ENCODE data around the gene EIF3L. TPM values are rescaled to one million over a fixed set of nuclear protein-coding genes. Genes with fewer than 3 reads are reported as not detected.

EIF3L gene
- total RNA-seq, 2 donors from 2014 or later: 193 to 284 TPM

DNA sequence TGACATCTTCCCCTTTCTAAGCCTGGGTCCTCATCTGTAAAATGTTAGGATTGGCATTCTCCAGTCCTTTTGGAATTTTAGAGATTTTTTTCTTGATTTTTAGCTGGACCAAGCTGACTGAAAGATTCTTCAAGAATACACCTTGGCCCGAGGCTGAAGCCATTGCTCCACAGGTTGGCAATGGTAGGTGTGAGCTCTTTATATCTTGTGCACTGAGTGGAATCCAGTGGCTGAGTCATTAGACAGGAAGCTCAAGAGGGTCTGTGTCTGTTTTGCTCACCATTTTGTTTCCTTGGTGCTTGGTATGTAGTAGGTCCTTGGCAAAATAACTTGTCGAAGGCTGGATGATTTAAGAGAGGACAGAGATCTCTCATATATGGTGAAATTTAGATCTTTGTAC lies 6.2 kb downstream of the EIF3L start:
- Histone ChIP-seq H3K4me1 (peaks cover 0 to 14% of the 10 kb centered on the region in 2 donors), H3K9me3 (no peaks in the 10 kb centered on the region), H3K27me3 (no peaks in the 10 kb centered on the region), H3K36me3 (peaks cover 82% of the 10 kb centered on the region), H3K4me3 (no peak overlapping the region), H3K27ac (no peak overlapping the region)
- no peak for DNase-seq (ENCODE audit: low spot score)
- TF ChIP-seq, protein P1, sequence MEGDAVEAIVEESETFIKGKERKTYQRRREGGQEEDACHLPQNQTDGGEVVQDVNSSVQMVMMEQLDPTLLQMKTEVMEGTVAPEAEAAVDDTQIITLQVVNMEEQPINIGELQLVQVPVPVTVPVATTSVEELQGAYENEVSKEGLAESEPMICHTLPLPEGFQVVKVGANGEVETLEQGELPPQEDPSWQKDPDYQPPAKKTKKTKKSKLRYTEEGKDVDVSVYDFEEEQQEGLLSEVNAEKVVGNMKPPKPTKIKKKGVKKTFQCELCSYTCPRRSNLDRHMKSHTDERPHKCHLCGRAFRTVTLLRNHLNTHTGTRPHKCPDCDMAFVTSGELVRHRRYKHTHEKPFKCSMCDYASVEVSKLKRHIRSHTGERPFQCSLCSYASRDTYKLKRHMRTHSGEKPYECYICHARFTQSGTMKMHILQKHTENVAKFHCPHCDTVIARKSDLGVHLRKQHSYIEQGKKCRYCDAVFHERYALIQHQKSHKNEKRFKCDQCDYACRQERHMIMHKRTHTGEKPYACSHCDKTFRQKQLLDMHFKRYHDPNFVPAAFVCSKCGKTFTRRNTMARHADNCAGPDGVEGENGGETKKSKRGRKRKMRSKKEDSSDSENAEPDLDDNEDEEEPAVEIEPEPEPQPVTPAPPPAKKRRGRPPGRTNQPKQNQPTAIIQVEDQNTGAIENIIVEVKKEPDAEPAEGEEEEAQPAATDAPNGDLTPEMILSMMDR (IDR thresholded peaks at IDR 0.05): no peak

DNA sequence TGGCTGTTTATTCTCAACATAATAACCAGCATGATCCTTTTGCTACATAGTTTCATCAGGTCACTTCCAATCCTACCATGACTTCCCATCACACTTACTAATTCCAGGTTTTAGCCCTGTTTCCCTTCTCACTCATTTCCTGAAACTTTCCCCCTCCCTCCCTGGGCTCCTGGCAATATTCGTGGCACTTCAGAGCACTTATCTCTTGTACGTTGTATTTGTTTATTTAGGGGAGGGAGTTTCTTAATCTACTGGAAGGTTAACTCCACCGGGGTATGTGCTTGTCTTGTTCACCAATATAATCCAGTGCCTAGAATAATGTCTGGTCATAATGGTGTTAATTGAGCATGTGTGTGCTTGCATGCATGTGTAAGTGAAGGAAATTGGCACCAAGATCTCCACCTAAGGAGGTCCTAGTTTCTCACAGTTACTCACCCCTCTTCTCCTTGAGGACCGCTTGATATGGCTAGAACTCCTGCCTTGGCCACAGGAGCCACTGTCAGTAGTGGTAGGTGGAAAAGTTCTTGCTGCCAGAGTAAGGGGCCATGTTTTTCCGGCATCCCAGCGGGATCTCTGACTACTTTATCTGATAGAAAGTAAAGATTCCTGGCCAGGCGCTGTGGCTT lies 11.7 kb downstream of the EIF3L start:
- DNase-seq (ENCODE audit: low spot score): no peak
- Histone ChIP-seq H3K27me3 (no peaks in the 10 kb centered on the region), H3K9me3 (no peaks in the 10 kb centered on the region), H3K27ac (no peak overlapping the region), H3K4me1 (peaks cover 0 to 12% of the 10 kb centered on the region in 2 donors), H3K36me3 (peaks cover 95% of the 10 kb centered on the region), H3K4me3 (no peak overlapping the region)
- TF ChIP-seq, protein P1 (IDR thresholded peaks at IDR 0.05): no peak

DNA sequence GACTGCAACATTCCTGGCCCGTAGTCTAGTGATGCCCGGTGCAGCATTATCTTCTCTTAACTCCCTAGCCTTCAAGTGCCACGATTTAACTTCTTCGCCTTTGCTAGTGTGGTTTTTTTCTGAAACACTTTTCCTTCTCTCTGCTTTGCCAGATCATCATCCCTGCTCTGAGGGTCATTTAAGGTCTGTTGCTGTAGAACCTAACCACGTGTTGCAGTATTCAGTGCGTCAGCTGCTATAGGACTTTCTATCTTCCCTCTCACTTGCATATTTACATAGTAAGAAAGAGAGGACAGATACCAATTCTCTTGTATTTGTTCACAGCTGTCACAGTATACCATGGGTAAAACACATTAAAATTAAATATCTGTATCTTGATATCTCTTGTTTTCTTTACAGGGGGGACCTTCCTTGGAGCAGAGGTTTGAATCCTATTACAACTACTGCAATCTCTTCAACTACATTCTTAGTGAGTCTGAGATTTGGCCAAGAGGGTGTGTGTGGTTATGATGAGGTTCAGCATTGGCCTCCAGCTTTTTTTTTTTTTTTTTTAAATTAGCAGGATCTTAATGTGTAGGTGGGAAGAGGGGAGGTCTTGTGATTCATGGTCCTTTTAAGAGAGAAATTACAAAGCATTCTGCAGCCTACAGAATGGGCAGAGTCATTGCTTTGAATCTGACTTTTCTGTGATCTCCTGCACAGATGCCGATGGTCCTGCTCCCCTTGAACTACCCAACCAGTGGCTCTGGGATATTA lies 13.5 kb downstream of the EIF3L start:
- Histone ChIP-seq H3K4me3 (no peak overlapping the region), H3K27ac (no peak overlapping the region), H3K9me3 (no peaks in the 10 kb centered on the region), H3K4me1 (peaks cover 0 to 12% of the 10 kb centered on the region in 2 donors), H3K36me3 (peaks cover 91% of the 10 kb centered on the region), H3K27me3 (no peaks in the 10 kb centered on the region)
- DNase-seq (ENCODE audit: low spot score): no peak
- TF ChIP-seq, protein P1 (IDR thresholded peaks at IDR 0.05): no peak

DNA sequence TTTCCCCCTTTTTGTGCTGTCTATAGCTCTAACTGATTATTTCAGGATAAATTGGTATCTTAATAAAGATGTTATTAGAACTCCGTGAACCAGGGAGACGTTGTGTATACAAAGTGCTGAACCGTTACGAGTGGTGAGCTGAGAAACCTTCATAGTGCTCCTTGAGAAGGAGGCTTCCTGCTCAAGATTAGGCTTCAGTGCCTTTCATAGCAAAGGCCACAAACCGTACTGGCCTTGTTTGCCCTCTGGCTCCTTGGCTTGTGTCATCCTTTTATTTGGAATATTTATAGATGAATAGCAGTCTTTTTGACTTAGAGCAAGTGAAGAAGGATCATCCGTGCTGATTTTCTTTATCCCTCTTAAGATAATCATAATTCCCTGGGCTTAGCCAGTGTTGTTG lies 16.3 kb downstream of the EIF3L start:
- Histone ChIP-seq H3K36me3 (peaks cover 90% of the 10 kb centered on the region), H3K9me3 (no peaks in the 10 kb centered on the region), H3K4me1 (peaks cover 0 to 12% of the 10 kb centered on the region in 2 donors), H3K27me3 (no peaks in the 10 kb centered on the region), H3K4me3 (no peak overlapping the region), H3K27ac (no peak overlapping the region)
- no peak for DNase-seq (ENCODE audit: low spot score)
- TF ChIP-seq, protein P1 (IDR thresholded peaks at IDR 0.05): no peak

DNA sequence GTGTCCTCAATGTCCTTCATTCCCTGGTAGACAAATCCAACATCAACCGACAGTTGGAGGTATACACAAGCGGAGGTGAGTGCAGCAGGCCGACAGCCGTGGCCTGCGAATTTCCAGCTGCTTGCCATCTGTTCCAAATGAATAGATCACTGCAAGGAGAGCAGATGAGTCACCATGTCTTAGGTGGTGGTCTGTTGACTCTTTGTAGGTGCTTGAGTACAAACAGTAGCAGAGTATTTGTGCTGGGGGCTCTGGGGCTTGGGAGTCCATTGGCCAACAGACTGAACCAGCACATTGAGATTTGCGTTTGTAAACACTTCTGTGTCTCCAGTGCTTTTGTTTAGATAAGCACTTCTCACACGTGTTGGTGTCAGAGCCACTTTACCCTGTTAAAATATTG lies 21.1 kb downstream of the EIF3L start:
- H3K4me1 ChIP-seq: no peaks in the 10 kb centered on the region
- peaks cover 92% of the 10 kb centered on the region for H3K36me3 ChIP-seq
- no peaks in the 10 kb centered on the region for H3K9me3 ChIP-seq
- H3K4me3 ChIP-seq: no peak overlapping the region
- no peak overlapping the region for H3K27ac ChIP-seq
- TF ChIP-seq, protein P1 (IDR thresholded peaks at IDR 0.05): no peak
- H3K27me3 ChIP-seq: no peaks in the 10 kb centered on the region
- DNase-seq (ENCODE audit: low spot score): no peak
